Suprapubic skin (tissue), 4 donors: ENCODE data around the gene HIRA. TPM values are rescaled to one million over a fixed set of nuclear protein-coding genes. Genes with fewer than 3 reads are reported as not detected.

Experiments used
- DNase-seq, 2 donors: peaks; one replicate each; pipeline ENCODE4 v3.0.0-alpha.2; 2019; ENCODE audit warnings: low spot score in 2 of 2
- H3K27ac ChIP-seq: fragments of 200-600 bp; sonication (generic); one replicate; pipeline ENCODE4 v1.5.1; 2019
- H3K27me3 ChIP-seq: fragments of 200-600 bp; sonication (generic); one replicate; pipeline ENCODE4 v1.5.1; 2019
- H3K36me3 ChIP-seq: fragments of 200-600 bp; sonication (generic); one replicate; pipeline ENCODE4 v1.5.1; 2019
- H3K4me1 ChIP-seq: fragments of 200-600 bp; sonication (generic); one replicate; pipeline ENCODE4 v1.5.1; 2019
- H3K4me3 ChIP-seq: fragments of 200-600 bp; sonication (generic); one replicate; pipeline ENCODE4 v1.5.1; 2019; ENCODE audit warnings: mild to moderate bottlenecking
- H3K9me3 ChIP-seq: fragments of 200-600 bp; sonication (generic); one replicate; pipeline ENCODE4 v1.5.1; 2019
- CTCF ChIP-seq, 2 donors: fragments of 200-600 bp in 1 of 2; fragments of 450-650 bp in 1 of 2; sonication (generic) in 1 of 2; IDR thresholded peaks; one replicate each; pipeline ENCODE4 v1.5.1; 2016 to 2019; ENCODE audit warnings: antibody characterized with exemption in 2 of 2, mild to moderate bottlenecking in 1 of 2, moderate library complexity in 1 of 2
- EP300 ChIP-seq: sonication (generic); formaldehyde crosslinking; IDR thresholded peaks from one replicate; pipeline ENCODE4 v1.6.1; 2017; ENCODE audit warnings: antibody characterized with exemption
- POLR2A ChIP-seq, 2 donors: fragments of 450-650 bp; IDR thresholded peaks; one replicate each; pipeline ENCODE4 v1.6.1; 2017; ENCODE audit warnings: antibody characterized with exemption in 2 of 2, mild to moderate bottlenecking in 2 of 2, moderate library complexity in 2 of 2
- POLR2AphosphoS5 ChIP-seq, 3 donors: sonication (generic); formaldehyde crosslinking; IDR thresholded peaks; one replicate each; pipeline ENCODE4 v1.6.1; 2017; ENCODE audit warnings: antibody characterized with exemption in 3 of 3
- WGBS: methylation state at CpG from one replicate; pipeline ENCODE4 v1.1.5; 2018; 5-methylcytosine and 5-hydroxymethylcytosine counted together
- total RNA-seq, 4 donors: library from RNA; depleted of rRNA; stranded (reverse); fragments of >200 nt; gene quantifications; one replicate each; pipeline ENCODE4 v1.1.0, GENCODE V29; 2016

Gene HIRA
- total RNA-seq, 4 donors from 2014 or later, result 17.7 to 25.1 (median 22.5) TPM

- peaks cover 66% of the 10 kb centered on the region for H3K36me3 ChIP-seq
- no peak for DNase-seq
- H3K27me3 ChIP-seq, result no peaks in the 10 kb centered on the region
- 95% methylated on average over 8 of the region's 8 CpGs for WGBS
- H3K9me3 ChIP-seq, result no peaks in the 10 kb centered on the region
- H3K27ac ChIP-seq, result no peak overlapping the region
- no peaks in the 10 kb centered on the region for H3K4me1 ChIP-seq
- no peak overlapping the region for H3K4me3 ChIP-seq
- TF ChIP-seq POLR2AphosphoS5 (IDR thresholded peaks at IDR 0.05) (no peak), POLR2A (IDR thresholded peaks at IDR 0.05) (no peak), EP300 (no peak), CTCF (IDR thresholded peaks at IDR 0.05) (no peak)
Measured at GRCh38 chr22:19405652-19406051, 25.9 kb downstream of the HIRA start.

- Histone ChIP-seq H3K27ac (no peak overlapping the region), H3K4me3 (no peak overlapping the region), H3K9me3 (no peaks in the 10 kb centered on the region), H3K4me1 (no peaks in the 10 kb centered on the region), H3K27me3 (no peaks in the 10 kb centered on the region), H3K36me3 (peaks cover 70% of the 10 kb centered on the region)
- WGBS, result 88% methylated on average over 4 of the region's 4 CpGs
- DNase-seq, result no peak
- TF ChIP-seq POLR2AphosphoS5 (IDR thresholded peaks at IDR 0.05) (no peak), CTCF (IDR thresholded peaks at IDR 0.05) (no peak), POLR2A (IDR thresholded peaks at IDR 0.05) (no peak), EP300 (no peak)
Measured at GRCh38 chr22:19405133-19405532, 26.4 kb downstream of the HIRA start.

- no peak overlapping the region for H3K27ac ChIP-seq
- peaks cover 70% of the 10 kb centered on the region for H3K36me3 ChIP-seq
- no peak overlapping the region for H3K4me3 ChIP-seq
- H3K4me1 ChIP-seq, result no peaks in the 10 kb centered on the region
- no peaks in the 10 kb centered on the region for H3K27me3 ChIP-seq
- TF ChIP-seq POLR2A (IDR thresholded peaks at IDR 0.05), result no peak
- no peak for TF ChIP-seq POLR2AphosphoS5 (IDR thresholded peaks at IDR 0.05)
- TF ChIP-seq EP300, result no peak
- TF ChIP-seq CTCF (IDR thresholded peaks at IDR 0.05), result no peak
- H3K9me3 ChIP-seq, result no peaks in the 10 kb centered on the region
- WGBS, result 95% methylated on average over 3 of the region's 3 CpGs
- DNase-seq, result no peak
Measured at GRCh38 chr22:19404676-19405075, 26.9 kb downstream of the HIRA start.

- H3K9me3 ChIP-seq, result no peaks in the 10 kb centered on the region
- 92% methylated on average over 4 of the region's 4 CpGs for WGBS
- peaks cover 69% of the 10 kb centered on the region for H3K36me3 ChIP-seq
- no peak overlapping the region for H3K4me3 ChIP-seq
- H3K27ac ChIP-seq, result no peak overlapping the region
- no peaks in the 10 kb centered on the region for H3K27me3 ChIP-seq
- no peak for DNase-seq
- TF ChIP-seq EP300 (no peak), POLR2A (IDR thresholded peaks at IDR 0.05) (no peak), POLR2AphosphoS5 (IDR thresholded peaks at IDR 0.05) (no peak), CTCF (IDR thresholded peaks at IDR 0.05) (no peak)
- no peaks in the 10 kb centered on the region for H3K4me1 ChIP-seq
Measured at GRCh38 chr22:19402642-19403191, 28.8 kb downstream of the HIRA start.

GRCh38 chr22:19401483-19401882 lies 30.1 kb downstream of the HIRA start:
- no peaks in the 10 kb centered on the region for H3K4me1 ChIP-seq
- no peaks in the 10 kb centered on the region for H3K9me3 ChIP-seq
- no peaks in the 10 kb centered on the region for H3K27me3 ChIP-seq
- DNase-seq, result no peak
- H3K27ac ChIP-seq, result no peak overlapping the region
- no peak overlapping the region for H3K4me3 ChIP-seq
- TF ChIP-seq EP300, result no peak
- TF ChIP-seq POLR2AphosphoS5 (IDR thresholded peaks at IDR 0.05), result no peak
- TF ChIP-seq CTCF (IDR thresholded peaks at IDR 0.05), result no peak
- TF ChIP-seq POLR2A (IDR thresholded peaks at IDR 0.05), result no peak
- 96% methylated on average over 4 of the region's 4 CpGs for WGBS
- H3K36me3 ChIP-seq, result peaks cover 69% of the 10 kb centered on the region
